SK-N-SH (cell line): ENCODE data around the gene INPP5E.

ENCODE experiments used
- CTCF ChIP-seq: fragments of 200-600 bp; sonication (generic); IDR thresholded peaks from 2 replicates; pipeline ENCODE4 v1.6.1; 2017; ENCODE audit warnings: antibody characterized with exemption, mild to moderate bottlenecking, moderate library complexity
- EZH2phosphoT487 ChIP-seq: fragments of 200-600 bp; sonication (generic); IDR thresholded peaks from 2 replicates; pipeline ENCODE4 v1.6.1; 2017; ENCODE audit warnings: low read depth, mixed run types, mild to moderate bottlenecking, antibody characterized with exemption, moderate library complexity, borderline replicate concordance
- FOSL2 ChIP-seq: IDR thresholded peaks from 2 replicates; pipeline ENCODE4 v1.4.0; 2012; ENCODE audit warnings: low read depth, mild to moderate bottlenecking, moderate library complexity, borderline replicate concordance
- GABPA ChIP-seq: IDR thresholded peaks from 2 replicates; pipeline ENCODE4 v1.4.0; 2012; ENCODE audit warnings: low read depth, mild to moderate bottlenecking
- MAX ChIP-seq: IDR thresholded peaks from 2 replicates; pipeline ENCODE4 v1.4.0; 2012; ENCODE audit warnings: low read depth
- MXI1 ChIP-seq: IDR thresholded peaks from 2 replicates; pipeline ENCODE4 v1.6.1; 2012; ENCODE audit warnings: mild to moderate bottlenecking, low read depth, low read length, improper control_type of control experiment
- RAD21 ChIP-seq: IDR thresholded peaks from 2 replicates; pipeline ENCODE4 v1.6.1; 2012; ENCODE audit warnings: mild to moderate bottlenecking, low read length
- REST ChIP-seq: IDR thresholded peaks from 2 replicates; pipeline ENCODE4 v1.6.1; 2012; ENCODE audit warnings: mild to moderate bottlenecking, low read depth, low read length, moderate library complexity
- RFX5 ChIP-seq: IDR thresholded peaks from 2 replicates; pipeline ENCODE4 v1.6.1; 2012; ENCODE audit warnings: mild to moderate bottlenecking, improper control_type of control experiment, low read length
- SIN3A ChIP-seq: IDR thresholded peaks from 2 replicates; pipeline ENCODE4 v1.6.1; 2012; ENCODE audit warnings: low read depth, mild to moderate bottlenecking, low read length, moderate library complexity, borderline replicate concordance

- TF ChIP-seq SIN3A (no peak), CTCF (no peak), GABPA (no peak), MXI1 (no peak), REST (no peak), RAD21 (no peak), MAX (no peak), EZH2phosphoT487 (no peak), RFX5 (no peak), FOSL2 (no peak)
Measured at GRCh38 chr9:136433043-136433715, 6.5 kb downstream of the INPP5E start.
